Measurements from ENCODE around the gene FFAR1.

DNA sequence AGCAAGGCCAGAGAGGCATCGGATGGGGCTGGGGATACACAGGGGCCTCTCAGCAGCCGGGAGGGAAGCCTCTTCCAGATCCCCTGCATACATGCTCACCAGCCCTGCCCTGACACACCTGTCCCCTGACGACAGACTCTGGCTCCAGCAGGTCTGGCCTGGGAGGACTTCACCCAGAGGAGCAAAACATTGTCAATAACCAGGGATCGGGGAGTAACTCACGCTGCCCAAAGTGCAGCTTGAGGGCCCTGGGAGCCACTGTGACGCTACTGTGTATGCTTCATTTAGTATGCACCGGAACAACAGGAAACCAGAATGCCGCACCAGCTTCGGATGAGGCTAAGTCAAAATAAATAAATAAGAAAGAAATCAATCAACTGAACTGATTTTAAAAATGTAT, 31.1 kb upstream of the FFAR1 start:
- TF ChIP-seq, protein P1, sequence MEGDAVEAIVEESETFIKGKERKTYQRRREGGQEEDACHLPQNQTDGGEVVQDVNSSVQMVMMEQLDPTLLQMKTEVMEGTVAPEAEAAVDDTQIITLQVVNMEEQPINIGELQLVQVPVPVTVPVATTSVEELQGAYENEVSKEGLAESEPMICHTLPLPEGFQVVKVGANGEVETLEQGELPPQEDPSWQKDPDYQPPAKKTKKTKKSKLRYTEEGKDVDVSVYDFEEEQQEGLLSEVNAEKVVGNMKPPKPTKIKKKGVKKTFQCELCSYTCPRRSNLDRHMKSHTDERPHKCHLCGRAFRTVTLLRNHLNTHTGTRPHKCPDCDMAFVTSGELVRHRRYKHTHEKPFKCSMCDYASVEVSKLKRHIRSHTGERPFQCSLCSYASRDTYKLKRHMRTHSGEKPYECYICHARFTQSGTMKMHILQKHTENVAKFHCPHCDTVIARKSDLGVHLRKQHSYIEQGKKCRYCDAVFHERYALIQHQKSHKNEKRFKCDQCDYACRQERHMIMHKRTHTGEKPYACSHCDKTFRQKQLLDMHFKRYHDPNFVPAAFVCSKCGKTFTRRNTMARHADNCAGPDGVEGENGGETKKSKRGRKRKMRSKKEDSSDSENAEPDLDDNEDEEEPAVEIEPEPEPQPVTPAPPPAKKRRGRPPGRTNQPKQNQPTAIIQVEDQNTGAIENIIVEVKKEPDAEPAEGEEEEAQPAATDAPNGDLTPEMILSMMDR (conservative IDR thresholded peaks at IDR 0.05), result no peak
- TF ChIP-seq ZFX (IDR thresholded peaks at IDR 0.05), result no peak

Data from C4-2B (cell line).